Muscle of leg (tissue), 11 donors: ENCODE measurements around the gene DEFB132. TPM values are rescaled to one million over a fixed set of nuclear protein-coding genes. Genes with fewer than 3 reads are reported as not detected.
A peak's percentile ranks its signal among the peaks of the same experiment; 100 is the strongest.

Experiments
- DNase-seq: peaks from one replicate; pipeline ENCODE4 v3.0.0; 2013
- H3K27ac ChIP-seq: one replicate; pipeline ENCODE4 v1.5.1; 2013; ENCODE audit warnings: mild to moderate bottlenecking, low read length, control low read depth
- H3K27me3 ChIP-seq: one replicate; pipeline ENCODE4 v1.6.1; 2013; ENCODE audit warnings: low read length; ENCODE audit not compliant: control insufficient read depth, insufficient read depth
- H3K36me3 ChIP-seq: one replicate; pipeline ENCODE4 v1.6.1; 2013; ENCODE audit warnings: low read length; ENCODE audit not compliant: control insufficient read depth, insufficient read depth
- H3K4me1 ChIP-seq: one replicate; pipeline ENCODE4 v1.6.1; 2013; ENCODE audit warnings: low read length; ENCODE audit not compliant: control insufficient read depth, insufficient read depth
- H3K4me3 ChIP-seq: one replicate; pipeline ENCODE4 v1.5.1; 2013; ENCODE audit warnings: low read length, control low read depth
- H3K9me3 ChIP-seq: replicated peaks from 2 replicates; pipeline ENCODE4 v1.6.1; 2013; ENCODE audit warnings: low read depth, low read length; ENCODE audit not compliant: control insufficient read depth
- WGBS: methylation state at CpG from one replicate; pipeline ENCODE4 v1.1.5; 2013; ENCODE audit warnings: missing lambda C conversion rate; ENCODE audit not compliant: insufficient coverage; 5-methylcytosine and 5-hydroxymethylcytosine counted together
- polyA plus RNA-seq, 8 donors: library from polyadenylated mRNA; unstranded; fragments of 120-200 nt; gene quantifications; one replicate each; pipeline versions ENCODE4 v1.2.1 to v1.2.3, GENCODE V29; 2013; ENCODE audit warnings: inconsistent platforms in 1 of 8, low replicate concordance in 1 of 8; ENCODE audit not compliant: insufficient read length in 8 of 8, insufficient read depth in 1 of 8
- total RNA-seq: library from RNA; stranded (reverse); fragments of 120-200 nt; gene quantifications from one replicate; pipeline ENCODE4 v1.2.4, GENCODE V29; 2013

The DEFB132 gene
- total and polyA plus RNA-seq, 9 donors = not detected

- DNase-seq = no peak
- Histone ChIP-seq H3K27ac (no peak overlapping the region), H3K36me3 (no peaks in the 10 kb centered on the region), H3K27me3 (peaks cover 8% of the 10 kb centered on the region), H3K4me3 (no peak overlapping the region), H3K9me3 (no peaks in the 10 kb centered on the region), H3K4me1 (no peaks in the 10 kb centered on the region)
- 28% methylated on average over 4 of the region's 8 CpGs for WGBS
Observed at GRCh38 chr20:258963-259362, 1.4 kb downstream of the DEFB132 start.

DNA sequence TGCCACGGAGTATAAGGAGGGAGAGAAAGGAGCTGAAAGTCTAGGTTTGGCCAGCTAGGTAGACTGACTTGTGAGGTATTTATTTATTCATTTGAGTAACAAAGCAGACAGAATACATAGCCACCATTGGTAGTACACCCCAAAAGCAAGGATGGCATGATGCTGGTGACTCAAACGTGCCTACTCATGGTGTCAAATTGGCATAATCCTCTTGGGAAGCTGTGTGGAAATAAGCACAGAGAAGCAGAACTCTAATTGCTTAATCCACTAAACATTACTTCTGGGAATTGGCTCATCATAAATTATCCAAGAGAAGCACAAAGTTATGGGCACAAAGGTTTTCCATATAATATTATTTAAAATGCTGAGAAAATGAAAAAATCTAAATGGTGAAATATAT, 2.5 kb downstream of the DEFB132 start:
- Histone ChIP-seq H3K27ac (no peak overlapping the region), H3K27me3 (peaks cover 5% of the 10 kb centered on the region), H3K4me3 (no peak overlapping the region), H3K4me1 (no peaks in the 10 kb centered on the region), H3K36me3 (no peaks in the 10 kb centered on the region), H3K9me3 (no peaks in the 10 kb centered on the region)
- DNase-seq = no peak
- no CpG with 5 or more reads among the region's 2 CpGs for WGBS

- Histone ChIP-seq H3K4me3 (no peak overlapping the region), H3K9me3 (no peaks in the 10 kb centered on the region), H3K27me3 (peaks cover 11% of the 10 kb centered on the region), H3K4me1 (peaks cover 4% of the 10 kb centered on the region), H3K36me3 (no peaks in the 10 kb centered on the region), H3K27ac (no peak overlapping the region)
- 85% methylated on average over 6 of the region's 13 CpGs for WGBS
- no peak for DNase-seq
Observed at GRCh38 chr20:263701-264100, 6.2 kb downstream of the DEFB132 start.

GRCh38 chr20:266596-267562, 9.4 kb downstream of the DEFB132 start:
- Histone ChIP-seq H3K4me1 (peaks cover 4% of the 10 kb centered on the region), H3K4me3 (peak overlapping the region; percentile 58), H3K36me3 (no peaks in the 10 kb centered on the region), H3K9me3 (no peaks in the 10 kb centered on the region), H3K27ac (no peak overlapping the region), H3K27me3 (peaks cover 11% of the 10 kb centered on the region)
- peak; percentile 83 for DNase-seq
- WGBS = 3% methylated on average over 37 of the region's 43 CpGs

GRCh38 chr20:270517-270916, 13.0 kb downstream of the DEFB132 start:
- H3K4me1 ChIP-seq = peaks cover 4% of the 10 kb centered on the region
- 73% methylated on average over 3 of the region's 5 CpGs for WGBS
- H3K27ac ChIP-seq = no peak overlapping the region
- no peaks in the 10 kb centered on the region for H3K9me3 ChIP-seq
- H3K4me3 ChIP-seq = no peak overlapping the region
- H3K36me3 ChIP-seq = peaks cover 3% of the 10 kb centered on the region
- H3K27me3 ChIP-seq = peaks cover 9% of the 10 kb centered on the region
- DNase-seq = no peak

- Histone ChIP-seq H3K4me1 (peaks cover 4% of the 10 kb centered on the region), H3K36me3 (peaks cover 8% of the 10 kb centered on the region), H3K9me3 (no peaks in the 10 kb centered on the region), H3K27me3 (peaks cover 9% of the 10 kb centered on the region), H3K4me3 (no peak overlapping the region), H3K27ac (no peak overlapping the region)
- DNase-seq = no peak
- WGBS = 89% methylated on average over 3 of the region's 4 CpGs
Observed at GRCh38 chr20:271069-271468, 13.5 kb downstream of the DEFB132 start.

DNA sequence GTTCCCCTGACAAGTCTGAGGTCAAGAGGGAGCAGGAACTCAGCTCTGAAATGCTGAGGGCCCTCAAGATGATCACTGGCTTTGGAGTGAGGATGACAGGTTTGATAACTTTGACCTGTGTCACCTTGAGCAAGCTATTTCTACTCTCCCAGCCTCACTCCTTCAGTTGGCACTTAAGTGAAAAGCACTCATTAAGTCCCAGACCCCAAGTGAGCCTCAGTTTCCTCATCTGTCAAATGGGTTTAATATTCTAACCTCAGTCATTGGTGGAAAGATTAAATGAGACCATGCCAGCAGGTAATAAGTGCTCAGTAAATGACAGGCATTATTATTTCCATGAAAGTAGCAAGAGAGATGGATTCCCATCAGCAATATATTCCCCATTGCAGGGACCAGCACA, 14.0 kb downstream of the DEFB132 start:
- no peak for DNase-seq
- H3K4me1 ChIP-seq = peaks cover 3% of the 10 kb centered on the region
- H3K36me3 ChIP-seq = peaks cover 13% of the 10 kb centered on the region
- H3K4me3 ChIP-seq = no peak overlapping the region
- H3K27me3 ChIP-seq = peaks cover 6% of the 10 kb centered on the region
- no peaks in the 10 kb centered on the region for H3K9me3 ChIP-seq
- no peak overlapping the region for H3K27ac ChIP-seq

DNA sequence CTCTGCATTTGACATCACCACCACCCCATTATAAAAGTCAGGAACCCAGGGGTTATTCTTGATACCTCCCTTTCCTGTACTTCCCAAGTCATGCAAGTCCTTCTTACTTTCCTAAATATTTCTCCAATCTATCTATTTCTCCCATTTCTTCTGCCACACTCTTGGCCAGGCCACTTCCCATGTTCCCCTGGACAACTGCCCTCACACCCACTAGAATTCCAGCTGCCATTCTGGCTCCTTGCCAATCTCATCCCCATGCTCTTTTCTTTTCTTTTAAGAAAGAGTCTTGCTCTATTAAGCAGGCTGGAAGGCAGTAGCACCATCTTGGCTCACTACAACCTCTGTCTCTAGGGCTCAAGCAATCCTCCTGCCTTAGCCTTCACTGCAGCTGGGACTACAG, 15.2 kb downstream of the DEFB132 start:
- DNase-seq = no peak

GRCh38 chr20:273884-274283, 16.4 kb downstream of the DEFB132 start:
- DNase-seq = no peak
- peaks cover 31% of the 10 kb centered on the region for H3K36me3 ChIP-seq
- WGBS = 61% methylated on average over 2 of the region's 3 CpGs
- H3K4me1 ChIP-seq = no peaks in the 10 kb centered on the region
- no peaks in the 10 kb centered on the region for H3K27me3 ChIP-seq
- no peaks in the 10 kb centered on the region for H3K9me3 ChIP-seq
- no peak overlapping the region for H3K4me3 ChIP-seq
- H3K27ac ChIP-seq = no peak overlapping the region

More for the DNA sequence above, 15.2 kb downstream of the DEFB132 start:
- no peaks in the 10 kb centered on the region for H3K4me1 ChIP-seq
- no peak overlapping the region for H3K27ac ChIP-seq
- no peak overlapping the region for H3K4me3 ChIP-seq
- peaks cover 25% of the 10 kb centered on the region for H3K36me3 ChIP-seq
- H3K27me3 ChIP-seq = peaks cover 3% of the 10 kb centered on the region
- H3K9me3 ChIP-seq = no peaks in the 10 kb centered on the region

DNA sequence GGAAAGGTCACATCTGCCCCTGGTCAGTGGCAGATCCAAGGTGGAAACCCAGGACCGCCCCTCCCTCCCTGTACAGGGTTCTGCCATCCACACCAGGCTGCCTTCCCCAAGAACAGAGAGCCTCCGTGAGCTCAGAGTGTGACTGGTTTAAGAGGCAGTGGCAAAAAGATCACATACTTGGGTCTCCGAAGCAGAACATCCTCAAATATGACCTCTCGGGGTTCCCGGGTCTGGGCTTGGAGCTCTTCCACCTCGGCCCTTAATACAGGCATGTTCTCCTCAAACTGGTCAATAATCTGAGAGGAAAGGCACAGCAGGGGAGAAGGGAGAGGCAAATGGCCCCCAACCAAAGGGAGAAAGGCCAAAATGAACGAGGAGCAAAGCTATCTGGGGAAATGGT, 18.3 kb downstream of the DEFB132 start:
- Histone ChIP-seq H3K9me3 (no peaks in the 10 kb centered on the region), H3K27ac (no peak overlapping the region), H3K27me3 (no peaks in the 10 kb centered on the region), H3K36me3 (peaks cover 36% of the 10 kb centered on the region), H3K4me3 (no peak overlapping the region), H3K4me1 (no peaks in the 10 kb centered on the region)
- DNase-seq = no peak
- 85% methylated on average over 4 of the region's 7 CpGs for WGBS
